Gastroesophageal sphincter (tissue), 4 donors: ENCODE measurements around the gene IKZF3. TPM values are rescaled to one million over a fixed set of nuclear protein-coding genes. Genes with fewer than 3 reads are reported as not detected.

Experiments
- ATAC-seq: fragments of 150-250 bp; one replicate; pipeline ENCODE4 v1.9.1; 2016; ENCODE audit warnings: mild to moderate bottlenecking, moderate library complexity
- H3K27ac ChIP-seq, 4 donors: fragments of 200-600 bp; sonication (generic) in 3 of 4; 1 replicate in 3 of 4; 2 replicates in 1 of 4; pipeline ENCODE4 v1.5.1; 2016 to 2019
- H3K27me3 ChIP-seq: fragments of 200-600 bp; sonication (generic); one replicate; pipeline ENCODE4 v1.5.1; 2019
- H3K36me3 ChIP-seq, 2 donors: fragments of 200-600 bp; sonication (generic); one replicate each; pipeline ENCODE4 v1.5.1; 2019; ENCODE audit warnings: control low read depth in 1 of 2
- H3K4me1 ChIP-seq, 3 donors: fragments of 200-600 bp; sonication (generic); 1 replicate in 2 of 3; 2 replicates in 1 of 3; pipeline ENCODE4 v1.5.1; 2016 to 2019; ENCODE audit warnings: control low read depth in 2 of 3
- H3K4me3 ChIP-seq, 2 donors: fragments of 200-600 bp; sonication (generic); one replicate each; pipeline ENCODE4 v1.5.1; 2019; ENCODE audit warnings: mild to moderate bottlenecking in 1 of 2, moderate library complexity in 1 of 2
- H3K9me3 ChIP-seq, 3 donors: fragments of 200-600 bp; sonication (generic); one replicate each; pipeline ENCODE4 v1.5.1; 2017 to 2019; ENCODE audit warnings: control low read depth in 2 of 3
- EP300 ChIP-seq: sonication (generic); formaldehyde crosslinking; IDR thresholded peaks from one replicate; pipeline ENCODE4 v1.6.1; 2017; ENCODE audit warnings: antibody characterized with exemption, mild to moderate bottlenecking
- POLR2A ChIP-seq, 2 donors: fragments of 450-650 bp; IDR thresholded peaks; one replicate each; pipeline ENCODE4 v1.6.1; 2017; ENCODE audit warnings: antibody characterized with exemption in 2 of 2, mild to moderate bottlenecking in 2 of 2, moderate library complexity in 1 of 2
- POLR2AphosphoS5 ChIP-seq: sonication (generic); formaldehyde crosslinking; IDR thresholded peaks from one replicate; pipeline ENCODE4 v1.6.1; 2017; ENCODE audit warnings: antibody characterized with exemption
- WGBS, 2 donors: methylation state at CpG; one replicate each; pipeline ENCODE4 v1.1.5; 2018; ENCODE audit warnings: low coverage in 1 of 2; 5-methylcytosine and 5-hydroxymethylcytosine counted together
- total RNA-seq, 4 donors: library from RNA; depleted of rRNA; stranded (reverse); fragments of >200 nt; gene quantifications; one replicate each; pipeline ENCODE4 v1.1.0, GENCODE V29; 2016
- TF ChIP-seq, protein P1 (sequence below), 4 experiments: fragments of 200-600 bp in 2 of 4; fragments of 450-650 bp in 2 of 4; sonication (generic) in 1 of 4; IDR thresholded peaks; one replicate each; pipeline ENCODE4 v1.5.1; 2017 to 2019; ENCODE audit warnings: antibody characterized with exemption in 4 of 4, mild to moderate bottlenecking in 2 of 4, moderate library complexity in 2 of 4

The IKZF3 gene
- total RNA-seq, 4 donors from 2014 or later, result 0.62 to 1.5 (median 0.95) TPM

DNA sequence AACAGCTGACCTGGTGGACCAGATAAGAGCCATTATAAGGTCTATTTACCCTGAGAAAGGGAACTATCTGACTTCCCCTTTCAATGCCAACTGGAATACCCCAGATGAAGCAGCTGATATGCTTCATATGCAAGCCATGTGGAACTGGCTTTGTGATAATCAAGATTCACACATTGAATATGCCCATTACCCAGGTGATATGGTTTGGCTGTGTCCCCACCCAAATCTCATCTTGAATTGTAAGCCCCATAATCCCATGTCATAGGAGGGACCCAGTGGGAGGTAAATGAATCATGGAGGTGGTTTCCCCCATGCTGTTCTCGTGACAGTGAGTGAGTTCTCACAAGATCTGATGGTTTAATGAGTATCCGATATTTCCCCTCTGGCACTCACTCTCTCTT, 42.1 kb downstream of the IKZF3 start:
- Histone ChIP-seq H3K9me3 (peaks cover 0 to 11% (median 0%) of the 10 kb centered on the region in 3 donors), H3K27ac (no peak overlapping the region), H3K4me3 (no peak overlapping the region), H3K27me3 (peaks cover 44% of the 10 kb centered on the region), H3K36me3 (no peaks in the 10 kb centered on the region), H3K4me1 (no peaks in the 10 kb centered on the region)
- no peak for TF ChIP-seq EP300
- no peak for TF ChIP-seq POLR2AphosphoS5
- TF ChIP-seq POLR2A (IDR thresholded peaks at IDR 0.05), result no peak
- TF ChIP-seq, protein P1, sequence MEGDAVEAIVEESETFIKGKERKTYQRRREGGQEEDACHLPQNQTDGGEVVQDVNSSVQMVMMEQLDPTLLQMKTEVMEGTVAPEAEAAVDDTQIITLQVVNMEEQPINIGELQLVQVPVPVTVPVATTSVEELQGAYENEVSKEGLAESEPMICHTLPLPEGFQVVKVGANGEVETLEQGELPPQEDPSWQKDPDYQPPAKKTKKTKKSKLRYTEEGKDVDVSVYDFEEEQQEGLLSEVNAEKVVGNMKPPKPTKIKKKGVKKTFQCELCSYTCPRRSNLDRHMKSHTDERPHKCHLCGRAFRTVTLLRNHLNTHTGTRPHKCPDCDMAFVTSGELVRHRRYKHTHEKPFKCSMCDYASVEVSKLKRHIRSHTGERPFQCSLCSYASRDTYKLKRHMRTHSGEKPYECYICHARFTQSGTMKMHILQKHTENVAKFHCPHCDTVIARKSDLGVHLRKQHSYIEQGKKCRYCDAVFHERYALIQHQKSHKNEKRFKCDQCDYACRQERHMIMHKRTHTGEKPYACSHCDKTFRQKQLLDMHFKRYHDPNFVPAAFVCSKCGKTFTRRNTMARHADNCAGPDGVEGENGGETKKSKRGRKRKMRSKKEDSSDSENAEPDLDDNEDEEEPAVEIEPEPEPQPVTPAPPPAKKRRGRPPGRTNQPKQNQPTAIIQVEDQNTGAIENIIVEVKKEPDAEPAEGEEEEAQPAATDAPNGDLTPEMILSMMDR (IDR thresholded peaks at IDR 0.05), result no peak
- no peak for ATAC-seq
- WGBS, 2 donors, result 69 to 79% methylated on average over 2 of the region's 2 CpGs

GRCh38 chr17:39820987-39821386, 43.1 kb downstream of the IKZF3 start:
- TF ChIP-seq, protein P1 (IDR thresholded peaks at IDR 0.05), result no peak
- TF ChIP-seq POLR2AphosphoS5, result no peak
- TF ChIP-seq EP300, result no peak
- no peak for TF ChIP-seq POLR2A (IDR thresholded peaks at IDR 0.05)
- Histone ChIP-seq H3K9me3 (peaks cover 0 to 11% (median 0%) of the 10 kb centered on the region in 3 donors), H3K27me3 (peaks cover 37% of the 10 kb centered on the region), H3K4me1 (no peaks in the 10 kb centered on the region), H3K36me3 (no peaks in the 10 kb centered on the region), H3K4me3 (no peak overlapping the region), H3K27ac (no peak overlapping the region)
- no peak for ATAC-seq
- 85 to 100% methylated on average over 1 to 2 of the region's 2 CpGs for WGBS, 2 donors

DNA sequence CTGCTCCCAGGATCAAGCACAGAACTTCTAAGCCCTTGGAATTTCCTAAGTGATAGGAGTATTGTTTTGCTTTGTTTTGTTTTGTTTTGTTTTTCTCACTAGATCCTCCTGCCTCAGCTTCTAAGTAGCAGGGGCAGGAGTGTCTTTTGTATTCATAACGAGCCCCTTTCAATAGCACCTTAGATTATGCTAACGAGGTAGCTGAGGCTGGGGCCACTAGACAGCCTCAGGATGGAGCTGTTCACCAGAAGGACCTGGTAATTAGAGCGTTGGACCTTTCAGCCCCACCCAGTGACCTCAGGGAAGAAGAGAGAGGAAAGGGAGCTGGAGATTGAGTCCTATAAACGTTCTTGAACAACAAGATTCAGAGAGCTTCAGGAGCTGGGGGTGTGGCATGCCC, 43.6 kb downstream of the IKZF3 start:
- Histone ChIP-seq H3K9me3 (peaks cover 0 to 11% (median 0%) of the 10 kb centered on the region in 3 donors), H3K36me3 (no peaks in the 10 kb centered on the region)

GRCh38 chr17:39818358-39819000, 45.6 kb downstream of the IKZF3 start:
- Histone ChIP-seq H3K4me3 (no peak overlapping the region), H3K9me3 (peaks cover 0 to 5% (median 0%) of the 10 kb centered on the region in 3 donors), H3K27me3 (peaks cover 22% of the 10 kb centered on the region), H3K27ac (no peak overlapping the region), H3K4me1 (no peaks in the 10 kb centered on the region), H3K36me3 (no peaks in the 10 kb centered on the region)
- 60 to 75% methylated on average over 9 of the region's 9 CpGs for WGBS, 2 donors
- TF ChIP-seq, protein P1 (IDR thresholded peaks at IDR 0.05), result no peak
- TF ChIP-seq EP300 (no peak), POLR2AphosphoS5 (no peak), POLR2A (IDR thresholded peaks at IDR 0.05) (no peak)
- ATAC-seq, result no peak

More for the DNA sequence above, 43.6 kb downstream of the IKZF3 start:
- Histone ChIP-seq H3K4me3 (no peak overlapping the region), H3K27ac (no peak overlapping the region), H3K4me1 (no peaks in the 10 kb centered on the region), H3K27me3 (peaks cover 37% of the 10 kb centered on the region)
- TF ChIP-seq, protein P1 (IDR thresholded peaks at IDR 0.05), result no peak
- TF ChIP-seq POLR2AphosphoS5 (no peak), POLR2A (IDR thresholded peaks at IDR 0.05) (no peak), EP300 (no peak)
- no peak for ATAC-seq
- WGBS, 2 donors, result 24 to 33% methylated on average over 2 to 3 of the region's 4 CpGs

- Histone ChIP-seq H3K4me1 (no peaks in the 10 kb centered on the region), H3K4me3 (no peak overlapping the region), H3K27ac (no peak overlapping the region), H3K27me3 (peaks cover 33% of the 10 kb centered on the region), H3K9me3 (no peaks in the 10 kb centered on the region), H3K36me3 (no peaks in the 10 kb centered on the region)
- no peak for TF ChIP-seq EP300
- TF ChIP-seq POLR2A (IDR thresholded peaks at IDR 0.05), result no peak
- TF ChIP-seq POLR2AphosphoS5, result no peak
- TF ChIP-seq, protein P1 (IDR thresholded peaks at IDR 0.05), result no peak
- no peak for ATAC-seq
Observed at GRCh38 chr17:39816272-39816671, 47.8 kb downstream of the IKZF3 start.
